HAP-1 (cell line): ENCODE results near the gene GMPR2.
A peak's percentile ranks its signal among the peaks of the same experiment; 100 is the strongest.
"Not testable (repeated sequence)": the region's sequence is repeated elsewhere in the genome, so short reads cannot be mapped to it uniquely, and the experiment has no call there.

ENCODE experiments used
- DNase-seq, 2 experiments: peaks; one replicate each; pipeline ENCODE4 v3.0.0-alpha.2; 2016 to 2020; ENCODE audit warnings: low spot score in 2 of 2
- H3K27me3 ChIP-seq: fragments of 250-450 bp; sonication (Bioruptor Pico); 2 replicates; pipeline ENCODE4 v1.5.1; 2020; ENCODE audit warnings: low read depth, mild to moderate bottlenecking, moderate library complexity
- H3K36me3 ChIP-seq: fragments of 250-450 bp; sonication (Bioruptor Pico); replicated peaks from 2 replicates; pipeline ENCODE4 v1.5.1; 2020; ENCODE audit warnings: mild to moderate bottlenecking
- H3K4me1 ChIP-seq: fragments of 250-450 bp; sonication (Bioruptor Pico); 2 replicates; pipeline ENCODE4 v1.5.1; 2020; ENCODE audit warnings: mild to moderate bottlenecking
- H3K4me3 ChIP-seq: fragments of 250-450 bp; sonication (Bioruptor Pico); 2 replicates; pipeline ENCODE4 v1.5.1; 2020; ENCODE audit warnings: mild to moderate bottlenecking, moderate library complexity
- H3K9me3 ChIP-seq: fragments of 250-450 bp; sonication (Bioruptor Pico); 2 replicates; pipeline ENCODE4 v1.5.1; 2020; ENCODE audit warnings: mild to moderate bottlenecking, moderate library complexity
- in situ Hi-C: fragments of 300-500 bp; cut with MboI; formaldehyde crosslinking; loops from 3 replicates; pipeline ENCODE4 v1.14.3; 2020; ENCODE audit warnings: low sequenced_read_pairs, inconsistent platforms, mixed read lengths

The GMPR2 gene

DNA sequence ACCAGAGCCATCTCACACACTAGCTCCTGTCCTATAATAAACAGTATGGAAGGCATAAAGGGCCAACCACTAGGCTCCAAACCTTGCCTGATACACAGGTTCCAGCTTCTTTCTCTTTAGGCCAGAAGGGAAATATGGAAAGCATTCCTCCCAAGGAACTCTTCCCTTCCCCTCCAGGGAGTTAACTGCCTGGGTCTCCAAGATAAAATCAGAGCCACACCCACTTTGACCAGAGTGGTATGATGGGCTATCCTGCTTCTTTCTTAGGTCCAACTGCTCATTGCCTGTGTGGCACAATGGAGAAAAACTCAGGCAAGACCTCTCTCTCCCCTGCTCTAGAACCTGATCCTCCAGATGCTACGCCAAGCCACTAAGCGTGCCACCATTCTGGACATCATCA, 25.1 kb upstream of the GMPR2 start:
- DNase-seq: no peak
- H3K36me3 ChIP-seq: peaks cover 50% of the 10 kb centered on the region
- peaks cover 5% of the 10 kb centered on the region; the same call in 1 of the 2 replicates for H3K4me1 ChIP-seq
- no peak overlapping the region for H3K4me3 ChIP-seq
- H3K9me3 ChIP-seq: no peaks in the 10 kb centered on the region
- H3K27me3 ChIP-seq: no peaks in the 10 kb centered on the region
- in situ Hi-C loops: no loop called here

DNA sequence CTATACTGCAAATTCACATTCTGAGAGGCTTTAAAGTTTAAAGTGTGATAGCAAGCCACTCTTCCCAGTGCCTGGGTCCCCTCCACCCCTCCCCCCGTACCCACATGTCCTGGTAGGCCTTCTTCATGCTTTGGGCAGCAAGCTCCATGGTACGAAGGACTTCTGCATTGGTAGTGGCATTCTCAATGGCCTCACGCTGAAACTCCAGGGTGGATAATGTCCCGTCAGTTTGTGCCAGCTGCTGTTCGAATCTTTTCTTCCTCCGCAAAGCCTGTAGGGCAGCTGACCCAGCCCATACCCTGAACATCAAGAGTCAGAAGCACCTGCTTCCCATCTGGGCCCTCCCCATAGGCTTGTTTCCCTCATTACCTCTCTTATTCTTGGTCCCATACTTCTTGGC, 21.4 kb upstream of the GMPR2 start:
- in situ Hi-C loops: no loop called here
- no peak for DNase-seq
- Histone ChIP-seq H3K4me1 (peaks cover 8% of the 10 kb centered on the region), H3K36me3 (peaks cover 45% of the 10 kb centered on the region), H3K9me3 (no peaks in the 10 kb centered on the region), H3K4me3 (no peak overlapping the region), H3K27me3 (no peaks in the 10 kb centered on the region)

DNA sequence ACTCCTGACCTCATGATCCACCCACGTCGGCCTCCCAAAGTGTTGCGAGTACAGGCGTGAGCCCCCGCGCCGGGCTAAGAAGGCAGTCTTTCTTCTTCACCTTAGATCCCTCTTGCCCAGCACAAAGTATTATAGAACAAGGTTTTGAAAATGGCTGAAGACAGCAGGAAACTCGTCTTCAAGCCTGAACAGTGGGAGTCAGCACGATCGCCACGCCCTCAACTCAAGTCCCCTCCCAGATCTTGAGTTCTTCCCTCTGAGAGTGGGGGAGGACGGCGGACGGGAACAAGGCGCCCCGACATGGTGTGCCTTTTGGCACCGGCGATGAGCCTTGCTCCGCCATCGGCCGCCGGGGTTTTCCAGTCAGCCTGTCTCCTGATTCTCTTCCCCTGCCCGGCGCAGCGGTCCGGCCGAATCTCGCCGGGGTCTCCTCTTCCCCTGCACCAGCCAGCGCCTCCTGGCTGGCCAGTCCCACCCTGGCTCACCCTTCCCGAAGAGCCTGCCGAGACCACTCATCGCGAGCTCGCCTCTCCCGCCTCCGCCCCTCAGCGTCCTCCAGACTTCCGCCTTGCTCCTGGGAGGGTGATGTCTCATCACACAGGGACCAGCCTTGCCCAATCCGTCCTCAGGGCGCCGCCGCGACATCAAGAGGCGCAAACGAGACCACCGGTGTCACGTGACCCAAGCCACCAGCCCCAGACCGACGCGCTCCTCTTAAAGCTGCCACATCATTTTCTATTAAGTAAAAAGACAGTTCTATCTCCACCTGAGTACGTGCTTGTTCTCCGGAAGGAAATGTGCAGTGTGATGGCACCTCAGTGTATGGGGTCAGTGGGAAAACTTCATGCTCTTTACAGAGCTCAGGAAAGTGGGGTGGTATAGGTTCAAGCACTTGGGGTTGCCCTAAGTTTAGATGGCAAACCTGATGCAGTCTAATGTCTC, 19.5 kb upstream of the GMPR2 start, which contains the start of gene CHMP4A:
Gene CHMP4A, minus strand, starts transcription at position 565 of the 942 bp plus-strand sequence. Its CDS starts 49 bp downstream, at position 516.
- Histone ChIP-seq H3K4me1 (peaks cover 8% of the 10 kb centered on the region), H3K27me3 (no peaks in the 10 kb centered on the region), H3K9me3 (no peaks in the 10 kb centered on the region), H3K4me3 (peak within 1 kb of the TSS; percentile 63), H3K36me3 (peaks cover 34% of the 10 kb centered on the region)
- peak; percentile 95 to 99 for DNase-seq
- in situ Hi-C loops: no loop called here

DNA sequence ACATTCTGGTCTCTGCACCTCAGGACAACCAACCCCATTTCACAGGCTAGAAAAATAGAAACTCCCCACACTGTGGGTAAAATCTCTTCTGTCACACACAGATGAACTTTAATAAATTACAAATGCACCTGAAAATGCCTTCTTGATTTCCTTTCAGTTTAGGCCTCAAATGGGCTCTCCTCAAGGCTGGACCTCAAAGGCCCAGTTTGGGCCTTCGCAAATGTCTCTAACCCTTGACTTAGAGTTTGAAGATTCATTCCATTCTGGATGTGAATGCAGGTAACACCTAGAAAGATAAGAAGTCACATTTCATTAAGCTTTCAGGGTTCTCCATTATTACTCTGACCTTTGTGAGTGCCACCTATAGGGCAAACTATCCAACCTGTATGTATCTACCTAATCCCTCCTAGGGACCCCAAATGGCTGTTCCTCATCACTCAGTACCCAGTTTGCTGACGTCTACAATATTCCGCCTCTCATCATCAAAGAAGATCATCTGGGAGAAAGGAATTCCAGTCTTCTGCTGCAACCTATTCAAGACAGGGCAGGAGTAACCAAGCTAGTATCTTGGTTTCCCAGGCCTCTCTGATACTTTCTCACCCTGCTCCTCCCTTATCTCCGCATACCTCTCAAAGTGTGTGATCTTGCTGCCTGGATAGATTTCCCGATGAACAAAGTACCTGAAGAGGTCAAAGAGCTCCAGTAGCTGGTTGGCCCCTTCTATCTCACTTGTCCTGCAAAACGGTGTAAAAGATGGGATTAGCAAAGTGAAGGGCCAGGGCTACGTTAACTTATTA, 18.7 kb upstream of the GMPR2 start:
- in situ Hi-C loops: no loop called here
- DNase-seq: no peak
- Histone ChIP-seq H3K27me3 (no peaks in the 10 kb centered on the region), H3K9me3 (no peaks in the 10 kb centered on the region), H3K4me1 (peaks cover 8% of the 10 kb centered on the region), H3K36me3 (peaks cover 34% of the 10 kb centered on the region), H3K4me3 (peak overlapping the region; percentile 63)

DNA sequence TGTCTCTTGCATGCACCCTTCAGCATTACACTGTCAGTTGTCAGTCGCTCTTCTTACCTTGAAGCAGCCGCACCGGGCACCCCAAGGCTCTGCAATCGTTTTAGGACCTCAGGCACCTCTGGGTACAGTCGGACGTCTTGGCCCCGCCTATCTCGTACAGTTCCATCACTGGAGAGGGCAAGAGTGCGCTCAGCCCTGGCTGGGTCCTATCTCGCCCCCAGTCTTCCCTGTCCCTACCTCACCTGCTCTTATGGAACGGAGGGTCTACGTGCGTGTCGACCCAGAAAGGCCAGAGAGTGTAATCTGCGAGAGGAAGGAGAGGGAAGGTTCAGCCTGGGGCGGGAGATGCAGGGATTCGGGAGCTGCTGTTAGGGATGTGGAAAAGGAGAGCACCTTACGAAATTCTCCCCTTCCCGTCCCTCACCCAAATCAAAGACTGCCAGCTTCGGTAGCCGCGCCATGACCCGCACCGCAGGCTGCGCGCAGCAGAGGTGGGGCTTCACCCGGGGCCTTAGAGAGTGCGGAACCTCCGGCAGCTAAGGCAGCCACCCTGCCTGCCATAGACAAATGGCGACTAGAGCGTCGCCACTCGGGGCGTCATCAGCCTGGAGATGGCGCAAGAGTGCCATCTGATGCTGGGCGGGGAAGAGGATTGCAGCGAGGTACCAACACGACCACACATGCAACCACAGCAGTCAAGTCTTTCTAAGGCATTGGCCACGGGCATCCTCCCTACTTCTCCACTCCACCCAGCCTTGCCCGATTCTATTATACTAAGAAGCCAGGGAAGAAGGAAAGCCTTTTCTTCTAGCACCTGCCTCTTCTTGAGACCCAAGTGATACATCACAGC, 17.0 kb upstream of the GMPR2 start, which contains the start of gene MDP1:
Gene MDP1, minus strand, starts transcription at position 572 of the 850 bp plus-strand sequence. Its CDS starts 111 bp downstream, at position 461.
- peak within 1 kb of the TSS; percentile 52 for H3K4me3 ChIP-seq
- H3K9me3 ChIP-seq: no peaks in the 10 kb centered on the region
- H3K36me3 ChIP-seq: peaks cover 20% of the 10 kb centered on the region
- in situ Hi-C loops: no loop called here
- peak; percentile 83 to 86 for DNase-seq
- H3K27me3 ChIP-seq: no peaks in the 10 kb centered on the region
- H3K4me1 ChIP-seq: peaks cover 8% of the 10 kb centered on the region

DNA sequence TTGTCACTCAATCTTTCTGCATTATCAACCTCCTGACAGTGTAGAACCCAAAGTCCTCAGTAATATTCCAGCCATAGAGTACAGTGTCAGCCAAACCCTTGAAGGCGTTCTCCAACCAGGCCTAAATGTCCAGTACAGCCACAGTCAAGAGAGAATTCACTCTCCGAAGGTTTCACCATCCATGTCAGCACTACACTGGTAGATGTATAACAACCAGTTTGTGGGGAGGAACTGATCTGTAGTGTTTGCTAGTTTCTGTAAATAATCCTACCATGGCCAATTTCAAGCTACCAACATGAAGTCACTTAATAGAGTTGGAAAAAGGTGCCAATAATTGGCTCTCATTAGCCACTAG, 16.4 kb upstream of the GMPR2 start:
- Histone ChIP-seq H3K4me1 (peaks cover 8% of the 10 kb centered on the region), H3K9me3 (no peaks in the 10 kb centered on the region), H3K36me3 (peaks cover 17% of the 10 kb centered on the region), H3K27me3 (no peaks in the 10 kb centered on the region), H3K4me3 (no peak overlapping the region; the same call in 1 of the 2 replicates)
- no peak for DNase-seq
- in situ Hi-C loops: no loop called here

DNA sequence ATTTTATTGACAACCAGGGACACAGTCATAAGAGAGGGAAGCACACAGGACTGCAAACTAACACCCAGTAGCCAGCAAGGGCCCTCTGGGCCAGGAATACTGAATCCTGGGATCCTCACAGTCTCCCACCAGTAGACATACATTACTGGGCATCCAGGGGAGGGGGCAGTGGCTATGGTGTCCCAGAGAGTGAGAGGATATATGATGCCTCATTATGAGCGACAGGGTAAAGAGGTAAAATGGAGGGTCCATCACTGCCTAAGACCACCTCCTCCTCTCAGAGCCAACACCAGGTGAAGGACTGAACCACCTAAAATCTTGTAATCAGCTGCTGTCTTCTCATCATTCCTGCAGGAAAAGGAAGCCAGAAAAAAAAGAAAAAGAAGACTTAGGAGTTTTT, 15.9 kb upstream of the GMPR2 start:
- H3K4me1 ChIP-seq, DNase-seq, H3K4me3 ChIP-seq, H3K9me3 ChIP-seq, H3K27me3 ChIP-seq, in situ Hi-C loops: not testable (repeated sequence)
- H3K36me3 ChIP-seq: peaks cover 12% of the 10 kb centered on the region; the same call in 1 of the 2 replicates

DNA sequence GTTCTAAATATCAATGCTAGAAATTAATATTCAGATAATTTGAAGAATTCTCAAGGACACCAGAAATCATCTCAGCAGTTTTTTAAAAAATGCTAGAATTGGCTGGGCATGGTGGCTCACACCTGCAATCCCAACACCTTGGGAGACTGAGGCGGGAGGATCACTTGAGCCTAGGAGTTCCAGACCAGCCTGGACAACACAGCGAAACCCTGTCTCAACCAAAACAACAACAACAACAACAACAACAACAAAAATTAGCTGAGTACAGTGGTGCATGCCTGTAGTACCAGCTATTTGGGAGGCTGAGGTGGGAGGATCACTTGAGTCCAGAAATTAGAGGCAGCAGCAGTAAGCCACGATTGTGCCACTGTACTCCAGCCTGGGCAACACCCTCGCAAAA, 13.6 kb upstream of the GMPR2 start:
- in situ Hi-C loops: no loop called here
- peaks cover 2% of the 10 kb centered on the region for H3K4me1 ChIP-seq
- H3K9me3 ChIP-seq: no peaks in the 10 kb centered on the region
- DNase-seq: no peak
- peaks cover 6% of the 10 kb centered on the region; the same call in 1 of the 2 replicates for H3K36me3 ChIP-seq
- no peak overlapping the region for H3K4me3 ChIP-seq
- no peaks in the 10 kb centered on the region for H3K27me3 ChIP-seq

DNA sequence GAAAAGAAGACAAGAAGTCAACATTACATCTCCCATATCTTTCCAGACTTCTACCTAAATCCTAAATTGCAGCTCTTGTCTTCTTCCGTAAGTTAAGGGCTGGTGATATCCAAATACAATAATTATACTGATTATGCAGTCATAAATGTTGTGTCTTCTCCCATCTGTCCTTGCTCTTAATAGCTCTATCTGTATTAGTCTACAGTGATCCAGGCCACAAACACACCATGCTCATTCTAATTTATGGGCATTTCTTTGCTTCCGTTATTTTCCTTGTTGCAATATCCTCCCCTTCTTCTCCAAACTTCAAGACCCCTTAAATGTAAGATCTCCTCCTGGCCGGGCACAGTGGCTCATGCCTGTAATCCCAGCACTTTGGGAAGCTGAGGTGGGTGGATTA, 13.2 kb upstream of the GMPR2 start:
- Histone ChIP-seq H3K27me3 (no peaks in the 10 kb centered on the region), H3K9me3 (no peaks in the 10 kb centered on the region), H3K4me1 (no peaks in the 10 kb centered on the region), H3K36me3 (peaks cover 8% of the 10 kb centered on the region; the same call in 1 of the 2 replicates), H3K4me3 (no peak overlapping the region)
- in situ Hi-C loops: no loop called here
- no peak for DNase-seq

DNA sequence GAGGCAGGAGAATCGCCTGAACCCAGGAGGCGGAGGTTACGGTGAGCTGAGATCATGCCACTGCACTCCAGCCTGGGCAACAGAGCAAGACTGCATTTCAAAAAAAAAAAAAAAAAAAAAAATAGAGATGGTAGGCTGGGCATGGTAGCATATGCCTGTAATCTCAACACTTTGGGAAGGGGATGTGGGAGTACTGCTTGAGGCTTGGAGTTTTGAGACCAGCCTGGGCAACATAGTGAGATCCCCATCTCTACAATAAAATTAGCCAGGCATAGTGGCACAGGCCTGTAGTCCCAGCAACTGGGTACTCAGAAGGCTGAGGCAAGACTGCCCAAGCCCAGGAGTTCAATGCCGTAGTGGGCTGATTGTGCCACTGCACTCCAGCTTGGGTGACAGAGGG, 9.7 kb upstream of the GMPR2 start:
- H3K4me1 ChIP-seq, H3K27me3 ChIP-seq, DNase-seq, H3K9me3 ChIP-seq, in situ Hi-C loops, H3K4me3 ChIP-seq: not testable (repeated sequence)
- H3K36me3 ChIP-seq: peaks cover 17% of the 10 kb centered on the region

DNA sequence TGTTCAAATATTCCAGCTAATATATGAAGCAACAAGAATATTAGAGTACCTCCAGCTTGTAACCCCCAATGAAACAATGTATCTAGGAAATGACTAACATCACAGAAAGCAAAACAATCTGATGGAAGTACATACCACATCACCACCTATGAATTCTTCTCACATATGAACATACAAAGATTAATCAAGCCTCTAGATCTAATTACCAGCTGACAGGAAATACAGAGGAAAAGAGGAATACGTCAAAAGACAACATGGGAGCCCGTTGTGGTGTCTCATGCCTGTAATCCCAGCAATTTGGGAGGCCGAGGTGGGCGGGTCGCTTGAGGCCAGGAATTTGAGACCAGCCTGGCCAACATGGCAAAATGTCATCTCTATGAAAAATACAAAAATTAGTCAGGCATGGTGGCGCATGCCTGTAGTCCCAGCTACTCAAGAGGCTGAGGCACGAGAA, 8.1 kb upstream of the GMPR2 start:
- H3K4me1 ChIP-seq: peaks cover 5% of the 10 kb centered on the region
- in situ Hi-C loops: no loop called here
- H3K36me3 ChIP-seq: peaks cover 20% of the 10 kb centered on the region
- no peak overlapping the region for H3K4me3 ChIP-seq
- no peaks in the 10 kb centered on the region for H3K27me3 ChIP-seq
- no peaks in the 10 kb centered on the region for H3K9me3 ChIP-seq
- no peak for DNase-seq

DNA sequence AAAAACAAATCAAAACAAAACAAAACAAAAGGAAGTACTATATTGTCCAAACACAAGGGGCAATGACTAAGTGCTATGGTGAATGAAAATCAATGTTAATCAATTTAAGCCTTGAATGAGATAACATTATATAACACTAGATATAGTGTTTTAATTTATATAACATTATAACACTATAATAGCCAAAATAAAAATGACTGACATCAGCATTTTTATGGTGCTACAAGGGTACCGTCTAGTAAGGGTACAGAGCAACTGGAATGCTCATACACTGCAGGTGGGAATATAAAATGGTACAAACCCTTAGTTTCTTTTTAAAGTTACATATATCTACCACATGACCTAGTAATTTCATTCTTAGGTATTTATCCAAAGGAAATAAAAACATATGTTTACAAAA, 6.3 kb upstream of the GMPR2 start:
- in situ Hi-C loops: no loop called here
- Histone ChIP-seq H3K27me3 (no peaks in the 10 kb centered on the region), H3K9me3 (no peaks in the 10 kb centered on the region), H3K36me3 (peaks cover 20% of the 10 kb centered on the region), H3K4me3 (no peak overlapping the region), H3K4me1 (peaks cover 9% of the 10 kb centered on the region)
- DNase-seq: no peak

DNA sequence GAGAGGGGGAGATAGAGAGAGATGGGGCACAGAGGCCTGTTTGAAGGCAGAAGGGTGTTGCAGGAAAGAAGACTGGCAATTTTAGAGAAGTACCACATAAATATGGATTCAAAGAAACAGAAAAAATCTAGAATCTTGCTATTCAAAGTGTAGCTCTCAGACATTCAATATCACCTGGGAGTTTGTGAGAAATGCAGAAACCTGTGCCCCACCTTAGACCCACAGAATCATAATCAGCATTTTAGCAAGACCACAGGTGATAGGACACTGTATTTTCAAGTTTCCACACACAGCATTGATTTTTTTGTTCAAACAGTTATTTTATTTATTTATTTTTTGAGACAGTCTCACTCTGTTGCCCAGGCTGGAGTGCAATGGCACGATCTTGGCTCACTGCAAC, 3.8 kb upstream of the GMPR2 start:
- peaks cover 20% of the 10 kb centered on the region for H3K36me3 ChIP-seq
- no peaks in the 10 kb centered on the region for H3K9me3 ChIP-seq
- no peak for DNase-seq
- H3K4me3 ChIP-seq: no peak overlapping the region
- H3K27me3 ChIP-seq: no peaks in the 10 kb centered on the region
- in situ Hi-C loops: no loop called here
- H3K4me1 ChIP-seq: peaks cover 17% of the 10 kb centered on the region
